ENCODE measurements around the gene RNF180.

DNA sequence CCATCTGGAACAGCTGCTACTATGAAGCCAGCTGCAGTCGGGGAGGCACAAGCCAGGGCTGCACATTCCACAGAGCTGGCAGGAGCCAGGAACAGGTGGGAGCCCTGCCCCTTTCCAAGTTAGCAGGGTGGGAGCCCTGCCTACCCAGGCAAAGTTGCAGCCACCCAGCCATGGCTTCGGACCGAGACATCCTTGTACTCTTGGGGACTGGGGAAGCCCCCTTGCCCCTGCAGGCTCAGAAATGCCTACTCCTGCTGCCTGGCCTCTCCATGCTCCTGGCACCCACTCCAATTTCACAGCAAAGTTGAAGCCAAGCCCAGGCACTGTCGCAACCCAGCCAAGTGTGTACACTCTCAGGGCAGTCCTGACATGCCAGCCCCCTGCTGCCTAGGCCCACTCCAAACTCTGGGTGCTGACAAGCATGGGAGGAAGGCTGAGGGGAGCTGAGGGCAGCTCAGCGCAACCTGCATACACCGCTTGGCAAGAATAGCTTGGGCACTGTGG is 165.1 kb downstream of the RNF180 start:
- TF ChIP-seq CTCF (IDR thresholded peaks at IDR 0.05; ENCODE audit: low read length) (no peak), EZH2 (IDR thresholded peaks at IDR 0.05; ENCODE audit: borderline replicate concordance, low read length) (no peak)
